OCI-LY7 (cell line): ENCODE results near the gene SLC7A11.

Experiments used
- CTCF ChIP-seq: fragments of 200-600 bp; sonication (generic); conservative IDR thresholded peaks from 2 replicates; pipeline ENCODE4 v1.5.1; 2014; ENCODE audit warnings: mild to moderate bottlenecking, antibody characterized with exemption, low read length, moderate library complexity, mixed read lengths
- EZH2phosphoT487 ChIP-seq: fragments of 200-600 bp; sonication (generic); IDR thresholded peaks from 2 replicates; pipeline ENCODE4 v1.6.1; 2018; ENCODE audit warnings: low read depth, borderline replicate concordance, mild to moderate bottlenecking, mixed run types, antibody characterized with exemption, low read length, moderate library complexity, mixed read lengths

- TF ChIP-seq CTCF (no peak), EZH2phosphoT487 (no peak)
These were observed 56.1 kb downstream of the SLC7A11 start for GRCh38 chr4:138185859-138186645.
